ENCODE data around the gene CST6.

DNA sequence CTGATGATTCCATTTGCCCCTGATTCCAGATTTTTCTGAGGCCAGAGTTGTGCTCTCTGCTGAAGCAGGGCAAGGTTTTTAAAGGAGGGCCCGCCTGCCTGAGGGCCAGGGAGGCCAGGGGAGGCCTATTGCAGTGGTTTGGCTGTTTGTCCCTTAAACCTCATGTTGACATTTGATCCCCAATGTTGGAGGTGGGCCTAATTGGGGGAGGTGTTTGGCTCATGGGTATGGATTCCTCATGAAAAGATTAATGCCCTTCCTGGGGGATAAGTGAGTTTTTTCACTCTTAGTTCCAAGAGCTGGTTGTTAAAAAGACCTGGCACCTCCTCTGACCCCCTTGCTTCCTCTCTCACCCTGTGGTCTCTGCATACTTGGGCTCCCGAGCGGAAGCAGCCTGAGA is 28.0 kb downstream of the CST6 start:
- TF ChIP-seq CTCF (conservative IDR thresholded peaks at IDR 0.05; ENCODE audit: low read length) (no peak), EZH2phosphoT487 (IDR thresholded peaks at IDR 0.05; ENCODE audit: borderline replicate concordance) (no peak)
